A673 (cell line): ENCODE measurements around the gene MOCS1. TPM values are rescaled to one million over a fixed set of nuclear protein-coding genes. Genes with fewer than 3 reads are reported as not detected.

Experiments
- BruUV-seq: library from RNA; stranded (reverse); fragments of 400-500 nt; replicated peaks from 2 replicates; lab custom pipeline; 2021; lab: Mats Ljungman, UMichigan
- CTCF ChIA-PET: fragments of 300-600 bp; sonication (Branson Sonifier 250); formaldehyde crosslinking; loops from one replicate; lab custom pipeline; 2022; ENCODE audit warnings: antibody characterized with exemption; lab: Charles Lee
- POLR2A ChIA-PET: fragments of 300-600 bp; sonication (Branson Sonifier 250); formaldehyde crosslinking; loops from one replicate; lab custom pipeline; 2022; ENCODE audit warnings: antibody characterized with exemption; ENCODE audit not compliant: low non-redundant PET; lab: Charles Lee
- DNase-seq: peaks from one replicate; pipeline ENCODE4 v3.0.0-alpha.2; 2015; ENCODE audit warnings: low spot score
- H3K27ac ChIP-seq: fragments of 200-600 bp; sonication (generic); 2 replicates; pipeline ENCODE4 v1.5.1; 2016; ENCODE audit warnings: mixed run types, low read depth, mild to moderate bottlenecking, mixed read lengths, antibody characterized with exemption, low read length; ENCODE audit not compliant: poor library complexity, severe bottlenecking
- H3K27me3 ChIP-seq: fragments of 200-600 bp; sonication (generic); replicated peaks from 2 replicates; pipeline ENCODE4 v1.6.1; 2017; ENCODE audit warnings: mixed run types, low read depth, mild to moderate bottlenecking, mixed read lengths, antibody characterized with exemption, low read length; ENCODE audit not compliant: insufficient read depth, poor library complexity
- H3K36me3 ChIP-seq: fragments of 200-600 bp; sonication (generic); 2 replicates; pipeline ENCODE4 v1.6.1; 2016; ENCODE audit warnings: mixed run types, mild to moderate bottlenecking, mixed read lengths, antibody characterized with exemption, low read length; ENCODE audit not compliant: insufficient read depth, poor library complexity, severe bottlenecking
- H3K4me1 ChIP-seq: fragments of 200-600 bp; sonication (generic); 2 replicates; pipeline ENCODE4 v1.6.1; 2017; ENCODE audit warnings: mixed run types, mild to moderate bottlenecking, mixed read lengths, antibody characterized with exemption, low read length; ENCODE audit not compliant: insufficient read depth, poor library complexity, severe bottlenecking
- H3K4me3 ChIP-seq: fragments of 200-600 bp; sonication (generic); 2 replicates; pipeline ENCODE4 v1.5.1; 2016; ENCODE audit warnings: low read depth, mixed run types, mild to moderate bottlenecking, mixed read lengths, low read length; ENCODE audit not compliant: poor library complexity, severe bottlenecking
- H3K9me3 ChIP-seq: fragments of 200-600 bp; sonication (generic); 2 replicates; pipeline ENCODE4 v1.6.1; 2016; ENCODE audit warnings: mixed run types, low read depth, mild to moderate bottlenecking, mixed read lengths, antibody characterized with exemption, low read length; ENCODE audit not compliant: poor library complexity, severe bottlenecking
- EZH2 ChIP-seq: fragments of 200-600 bp; sonication (generic); IDR thresholded peaks from 2 replicates; pipeline ENCODE4 v1.6.1; 2017; ENCODE audit warnings: borderline replicate concordance, low read depth, mild to moderate bottlenecking, mixed read lengths, antibody characterized with exemption, low read length; ENCODE audit not compliant: poor library complexity, severe bottlenecking
- intact Hi-C: fragments of 100-400 bp; cut with micrococcal nuclease; formaldehyde crosslinking; loops from one replicate; pipeline ENCODE4 v1.10.0; 2022; ENCODE audit not compliant: unreplicated experiment
- total RNA-seq: library from RNA; stranded (reverse); gene quantifications from 2 replicates; pipeline ENCODE4 v1.2.3, GENCODE V29; 2021
- TF ChIP-seq, protein P1 (sequence below): fragments of 300-800, 200-600 bp; sonication (generic); conservative IDR thresholded peaks from 2 replicates; pipeline ENCODE4 v1.5.1; 2017; ENCODE audit warnings: low read depth, mild to moderate bottlenecking, antibody characterized with exemption, low read length, moderate library complexity, mixed read lengths

The MOCS1 gene
- total RNA-seq, 1 experiment from 2014 or later: 2.5 TPM

DNA sequence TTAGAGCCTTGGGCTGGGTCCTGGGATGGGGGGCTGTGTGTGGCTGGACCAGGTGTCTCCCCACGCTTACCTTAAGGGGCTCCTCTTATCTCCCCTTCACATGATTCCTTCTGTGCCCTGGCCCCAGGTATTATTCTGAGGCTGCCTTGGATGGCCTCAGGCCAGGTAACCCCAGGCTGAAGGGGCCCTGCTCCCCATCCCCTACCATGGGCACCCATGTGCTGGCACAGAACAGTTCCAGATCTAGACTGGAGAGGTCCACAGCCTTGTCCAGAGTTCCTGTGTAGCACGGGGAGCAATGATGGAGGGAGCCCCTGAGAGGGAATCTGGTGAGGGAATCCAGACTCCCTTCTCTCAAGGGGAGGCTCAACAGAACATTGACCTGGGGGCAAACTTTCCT lies 32.1 kb downstream of the MOCS1 start:
- intact Hi-C loops: no loop called here
- DNase-seq: no peak
- POLR2A ChIA-PET: no interaction called here
- Histone ChIP-seq H3K9me3 (no peaks in the 10 kb centered on the region), H3K27me3 (no peaks in the 10 kb centered on the region), H3K36me3 (no peaks in the 10 kb centered on the region), H3K4me3 (no peak overlapping the region), H3K27ac (no peak overlapping the region), H3K4me1 (no peaks in the 10 kb centered on the region)
- TF ChIP-seq, protein P1, sequence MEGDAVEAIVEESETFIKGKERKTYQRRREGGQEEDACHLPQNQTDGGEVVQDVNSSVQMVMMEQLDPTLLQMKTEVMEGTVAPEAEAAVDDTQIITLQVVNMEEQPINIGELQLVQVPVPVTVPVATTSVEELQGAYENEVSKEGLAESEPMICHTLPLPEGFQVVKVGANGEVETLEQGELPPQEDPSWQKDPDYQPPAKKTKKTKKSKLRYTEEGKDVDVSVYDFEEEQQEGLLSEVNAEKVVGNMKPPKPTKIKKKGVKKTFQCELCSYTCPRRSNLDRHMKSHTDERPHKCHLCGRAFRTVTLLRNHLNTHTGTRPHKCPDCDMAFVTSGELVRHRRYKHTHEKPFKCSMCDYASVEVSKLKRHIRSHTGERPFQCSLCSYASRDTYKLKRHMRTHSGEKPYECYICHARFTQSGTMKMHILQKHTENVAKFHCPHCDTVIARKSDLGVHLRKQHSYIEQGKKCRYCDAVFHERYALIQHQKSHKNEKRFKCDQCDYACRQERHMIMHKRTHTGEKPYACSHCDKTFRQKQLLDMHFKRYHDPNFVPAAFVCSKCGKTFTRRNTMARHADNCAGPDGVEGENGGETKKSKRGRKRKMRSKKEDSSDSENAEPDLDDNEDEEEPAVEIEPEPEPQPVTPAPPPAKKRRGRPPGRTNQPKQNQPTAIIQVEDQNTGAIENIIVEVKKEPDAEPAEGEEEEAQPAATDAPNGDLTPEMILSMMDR: no peak
- no peak for TF ChIP-seq EZH2
- CTCF ChIA-PET: no interaction called here
- BruUV-seq: no TSS peak

DNA sequence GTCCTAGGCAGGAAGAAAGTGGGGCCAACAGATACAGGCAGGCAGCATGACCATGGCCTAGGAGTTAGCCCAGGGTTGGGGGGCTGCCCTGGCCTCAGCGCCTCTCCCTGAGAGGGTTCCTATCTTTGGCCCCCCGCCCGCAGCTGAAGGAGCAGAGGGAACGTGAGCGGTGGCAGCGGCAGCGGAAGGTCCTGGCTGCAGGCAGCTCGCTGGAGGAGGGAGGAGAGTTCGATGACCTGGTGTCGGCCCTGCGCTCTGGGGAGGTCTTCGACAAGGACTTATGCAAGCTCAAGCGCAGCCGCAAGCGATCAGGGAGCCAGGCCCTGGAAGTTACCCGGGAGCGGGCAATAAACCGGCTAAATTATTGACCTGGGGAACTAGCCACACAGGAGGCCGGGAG lies 32.6 kb downstream of the MOCS1 start:
- ChIA-PET CTCF (no interaction called here), POLR2A (no interaction called here)
- Histone ChIP-seq H3K4me1 (no peaks in the 10 kb centered on the region), H3K4me3 (no peak overlapping the region), H3K36me3 (no peaks in the 10 kb centered on the region), H3K27me3 (no peaks in the 10 kb centered on the region), H3K27ac (no peak overlapping the region), H3K9me3 (no peaks in the 10 kb centered on the region)
- BruUV-seq: no TSS peak
- no peak for TF ChIP-seq EZH2
- TF ChIP-seq, protein P1: no peak
- intact Hi-C loops: no loop called here
- DNase-seq: no peak

DNA sequence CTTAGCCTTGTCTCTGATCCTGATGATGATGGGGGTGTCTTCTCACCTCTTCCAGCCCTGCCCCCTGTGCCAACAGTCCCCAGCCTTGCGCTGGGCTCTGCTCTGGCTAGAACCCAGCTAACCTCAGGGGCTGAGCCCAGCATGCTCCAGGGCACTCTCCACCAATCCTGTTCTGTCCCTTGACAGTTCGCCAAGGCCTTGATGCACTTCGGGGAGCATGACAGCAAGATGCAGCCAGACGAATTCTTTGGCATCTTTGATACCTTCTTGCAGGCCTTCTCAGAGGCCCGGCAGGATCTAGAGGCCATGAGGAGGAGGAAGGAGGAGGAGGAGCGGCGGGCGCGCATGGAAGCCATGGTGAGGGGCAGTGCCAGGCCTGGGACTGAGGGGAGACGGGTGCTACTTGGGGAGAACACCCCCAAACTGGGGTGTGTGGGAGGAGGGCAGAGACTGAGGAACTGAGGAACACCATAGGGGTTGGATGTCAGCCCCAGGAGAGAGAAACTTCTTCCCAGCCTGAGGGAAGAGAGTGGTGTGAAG lies 33.1 kb downstream of the MOCS1 start:
- no peaks in the 10 kb centered on the region for H3K4me1 ChIP-seq
- CTCF ChIA-PET: no interaction called here
- BruUV-seq: no TSS peak
- DNase-seq: no peak
- H3K27ac ChIP-seq: no peak overlapping the region
- TF ChIP-seq EZH2: no peak
- TF ChIP-seq, protein P1: no peak
- intact Hi-C loops: no loop called here
- H3K27me3 ChIP-seq: no peaks in the 10 kb centered on the region
- H3K4me3 ChIP-seq: no peak overlapping the region
- POLR2A ChIA-PET: no interaction called here
- H3K36me3 ChIP-seq: no peaks in the 10 kb centered on the region
- no peaks in the 10 kb centered on the region for H3K9me3 ChIP-seq
